H9 (cell line): ENCODE data around the gene ZDHHC11. TPM values are rescaled to one million over a fixed set of nuclear protein-coding genes. Genes with fewer than 3 reads are reported as not detected.

Experiments
- DNase-seq: peaks from one replicate; pipeline ENCODE4 v3.0.0-alpha.2; 2017
- H2AFZ ChIP-seq: one replicate; pipeline ENCODE4 v1.6.1; 2013; ENCODE audit warnings: mild to moderate bottlenecking, low read length, control low read depth, moderate library complexity
- H2AK5ac ChIP-seq: 2 replicates; pipeline ENCODE4 v1.6.1; 2013; ENCODE audit warnings: low read length, control low read depth, mixed read lengths; ENCODE audit not compliant: insufficient read length
- H2BK120ac ChIP-seq: one replicate; pipeline ENCODE4 v1.6.1; 2013; ENCODE audit warnings: low read depth, mild to moderate bottlenecking, low read length, control low read depth, inconsistent platforms; ENCODE audit not compliant: poor library complexity, severe bottlenecking
- H2BK12ac ChIP-seq: 2 replicates; pipeline ENCODE4 v1.6.1; 2013; ENCODE audit warnings: low read length, control low read depth, mixed read lengths, low read depth; ENCODE audit not compliant: insufficient read length
- H2BK15ac ChIP-seq: 2 replicates; pipeline ENCODE4 v1.6.1; 2013; ENCODE audit warnings: low read depth, low read length, control low read depth
- H2BK20ac ChIP-seq: one replicate; pipeline ENCODE4 v1.6.1; 2013; ENCODE audit warnings: low read depth, mild to moderate bottlenecking, low read length, control low read depth, inconsistent platforms; ENCODE audit not compliant: poor library complexity, severe bottlenecking
- H2BK5ac ChIP-seq: 2 replicates; pipeline ENCODE4 v1.6.1; 2013; ENCODE audit warnings: low read length, control low read depth, mixed read lengths; ENCODE audit not compliant: insufficient read length
- H3K14ac ChIP-seq: 2 replicates; pipeline ENCODE4 v1.6.1; 2013; ENCODE audit warnings: low read length, control low read depth; ENCODE audit not compliant: insufficient read depth
- H3K18ac ChIP-seq: 2 replicates; pipeline ENCODE4 v1.6.1; 2013; ENCODE audit warnings: low read depth, mild to moderate bottlenecking, mixed read lengths, low read length, control low read depth; ENCODE audit not compliant: insufficient read length
- H3K23ac ChIP-seq: 2 replicates; pipeline ENCODE4 v1.6.1; 2013; ENCODE audit warnings: low read length, control low read depth, mixed read lengths, low read depth; ENCODE audit not compliant: insufficient read length
- H3K23me2 ChIP-seq: 2 replicates; pipeline ENCODE4 v1.6.1; 2013; ENCODE audit warnings: low read depth, mild to moderate bottlenecking, mixed read lengths, low read length, control low read depth; ENCODE audit not compliant: insufficient read length, poor library complexity, severe bottlenecking
- H3K27ac ChIP-seq: 2 replicates; pipeline ENCODE4 v1.5.1; 2013; ENCODE audit warnings: low read length, control low read depth, mixed read lengths, low read depth; ENCODE audit not compliant: insufficient read length
- H3K27me3 ChIP-seq: 2 replicates; pipeline ENCODE4 v1.6.1; 2013; ENCODE audit warnings: low read length, control low read depth, inconsistent platforms; ENCODE audit not compliant: insufficient read depth
- H3K4ac ChIP-seq: 2 replicates; pipeline ENCODE4 v1.6.1; 2013; ENCODE audit warnings: low read depth, mild to moderate bottlenecking, control low read depth, inconsistent platforms, low read length, moderate library complexity
- H3K4me1 ChIP-seq: 2 replicates; pipeline ENCODE4 v1.6.1; 2013; ENCODE audit warnings: low read length, control low read depth, inconsistent platforms; ENCODE audit not compliant: insufficient read depth
- H3K4me2 ChIP-seq: 2 replicates; pipeline ENCODE4 v1.6.1; 2013; ENCODE audit warnings: low read length, control low read depth, mixed read lengths; ENCODE audit not compliant: insufficient read length, insufficient read depth
- H3K56ac ChIP-seq: 2 replicates; pipeline ENCODE4 v1.6.1; 2013; ENCODE audit warnings: low read depth, mild to moderate bottlenecking, mixed read lengths, low read length, control low read depth; ENCODE audit not compliant: insufficient read length
- H3K79me1 ChIP-seq: 2 replicates; pipeline ENCODE4 v1.6.1; 2013; ENCODE audit warnings: low read depth, mild to moderate bottlenecking, moderate library complexity, low read length, control low read depth, inconsistent platforms; ENCODE audit not compliant: insufficient read depth, poor library complexity, severe bottlenecking
- H3K79me2 ChIP-seq: 2 replicates; pipeline ENCODE4 v1.6.1; 2013; ENCODE audit warnings: low read length, control low read depth, inconsistent platforms; ENCODE audit not compliant: insufficient read depth
- H3K9ac ChIP-seq: 2 replicates; pipeline ENCODE4 v1.6.1; 2013; ENCODE audit warnings: low read length, control low read depth, mixed read lengths; ENCODE audit not compliant: insufficient read length; ENCODE audit errors: extremely low read depth
- H3K9me3 ChIP-seq: one replicate; pipeline ENCODE4 v1.6.1; 2013; ENCODE audit warnings: low read depth, low read length, inconsistent platforms; ENCODE audit not compliant: control insufficient read depth
- H3T11ph ChIP-seq: one replicate; pipeline ENCODE4 v1.6.1; 2013; ENCODE audit warnings: mild to moderate bottlenecking, low read length, control low read depth, inconsistent platforms
- H4K20me1 ChIP-seq: one replicate; pipeline ENCODE4 v1.6.1; 2013; ENCODE audit not compliant: control insufficient read depth, insufficient read length, insufficient read depth
- H4K5ac ChIP-seq: 2 replicates; pipeline ENCODE4 v1.6.1; 2013; ENCODE audit warnings: low read depth, mild to moderate bottlenecking, mixed read lengths, low read length, control low read depth; ENCODE audit not compliant: insufficient read length
- H4K8ac ChIP-seq: replicated peaks from 2 replicates; pipeline ENCODE4 v1.6.1; 2013; ENCODE audit warnings: low read length, control low read depth, mixed read lengths, low read depth; ENCODE audit not compliant: insufficient read length
- H4K91ac ChIP-seq: 2 replicates; pipeline ENCODE4 v1.6.1; 2013; ENCODE audit warnings: low read depth, mild to moderate bottlenecking, moderate library complexity, mixed read lengths, low read length, control low read depth; ENCODE audit not compliant: insufficient read length
- H3K27ac Mint-ChIP-seq, 3 experiments: 2 replicates in 2 of 3; 3 replicates in 1 of 3; pipeline ENCODE4 v1.8.0; 2020 to 2021; ENCODE audit warnings: mixed read lengths in 3 of 3, mild to moderate bottlenecking in 1 of 3, moderate library complexity in 1 of 3
- H3K27me3 Mint-ChIP-seq: 2 replicates; pipeline ENCODE4 v1.8.0; 2021; ENCODE audit warnings: low read depth, mild to moderate bottlenecking, moderate library complexity, mixed read lengths
- H3K36me3 Mint-ChIP-seq, 3 experiments: 2 replicates in 2 of 3; 3 replicates in 1 of 3; pipeline ENCODE4 v1.8.0; 2020 to 2021; ENCODE audit warnings: low read depth in 3 of 3, mixed read lengths in 3 of 3; ENCODE audit not compliant: insufficient read depth in 1 of 3
- H3K4me1 Mint-ChIP-seq, 2 experiments: 2 replicates each; pipeline ENCODE4 v1.8.0; 2020; ENCODE audit warnings: mixed read lengths in 2 of 2
- H3K4me3 Mint-ChIP-seq, 2 experiments: 2 replicates in 1 of 2; 3 replicates in 1 of 2; pipeline ENCODE4 v1.8.0; 2020 to 2021; ENCODE audit warnings: mild to moderate bottlenecking in 2 of 2, mixed read lengths in 2 of 2, moderate library complexity in 1 of 2
- H3K9me3 Mint-ChIP-seq, 2 experiments: 2 replicates in 1 of 2; 3 replicates in 1 of 2; pipeline ENCODE4 v1.8.0; 2020; ENCODE audit warnings: mild to moderate bottlenecking in 2 of 2, mixed read lengths in 2 of 2, moderate library complexity in 1 of 2
- WGBS: extraction: QIAGEN DNeasy Blood & Tissue Kit; methylation state at CpG from one replicate; pipeline ENCODE4 v1.1.7; 2013; ENCODE audit warnings: missing lambda C conversion rate, low lambda C conversion rate, mixed read lengths; ENCODE audit not compliant: insufficient read length; ENCODE audit errors: extremely low coverage; 5-methylcytosine and 5-hydroxymethylcytosine counted together
- total RNA-seq: library from RNA; stranded (reverse); gene quantifications from 2 replicates; pipeline ENCODE4 v1.2.1, GENCODE V29; 2021
- TF ChIP-seq, protein P1 (sequence below): fragments of 200-600 bp; sonication (generic); conservative IDR thresholded peaks from 3 replicates; pipeline ENCODE4 v1.8.0; 2021; ENCODE audit warnings: antibody characterized with exemption, mild to moderate bottlenecking

The ZDHHC11 gene
- total RNA-seq, 1 experiment from 2014 or later, result 37.6 TPM

DNA sequence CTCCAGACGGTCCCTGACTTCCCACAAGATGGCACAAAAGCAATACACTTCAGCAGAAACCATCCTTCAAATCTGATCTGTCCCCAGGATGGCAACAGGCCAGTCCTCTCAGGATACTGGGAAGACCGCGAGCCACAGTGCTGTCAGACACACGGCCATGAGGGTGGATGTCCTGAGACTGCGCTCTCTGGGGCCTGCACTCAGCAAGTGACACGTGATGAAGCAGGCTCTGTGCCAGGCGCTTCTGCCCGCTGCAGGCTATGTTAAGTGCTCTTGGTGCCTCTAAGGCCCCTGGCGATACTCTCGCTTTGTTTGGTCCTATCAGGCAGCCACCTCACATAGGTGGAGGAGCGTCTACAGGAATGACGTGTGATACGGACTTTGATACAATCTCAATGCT lies 34.7 kb upstream of the ZDHHC11 start:
- Histone ChIP-seq H3K23ac (no peak overlapping the region), H3K79me2 (peaks cover 24% of the 10 kb centered on the region; the same call in 1 of the 2 replicates), H4K5ac (no peak overlapping the region)

More for the DNA sequence above, 34.7 kb upstream of the ZDHHC11 start:
- Histone ChIP-seq H3K14ac (no peak overlapping the region), H4K20me1 (peaks cover 5% of the 10 kb centered on the region), H3K4me2 (no peak overlapping the region), H2AFZ (no peak overlapping the region), H3K4me1 (no peaks in the 10 kb centered on the region), H2BK5ac (no peak overlapping the region), H3K23me2 (no peaks in the 10 kb centered on the region), H3K4ac (no peak overlapping the region), H2BK20ac (no peak overlapping the region), H3K9me3 (no peaks in the 10 kb centered on the region), H2BK120ac (no peak overlapping the region), H2BK15ac (no peak overlapping the region), H3K27ac (no peak overlapping the region), H2BK12ac (no peak overlapping the region), H3K79me1 (peaks cover 10% of the 10 kb centered on the region), H4K8ac (no peak overlapping the region), H2AK5ac (no peak overlapping the region), H3K9ac (no peak overlapping the region), H4K91ac (no peak overlapping the region), H3T11ph (no peak overlapping the region), H3K27me3 (no peaks in the 10 kb centered on the region), H3K56ac (no peak overlapping the region), H3K18ac (no peak overlapping the region)
- Mint-ChIP-seq H3K4me1 (no peaks in the 10 kb centered on the region), H3K27ac (peak overlapping the region in 1 of 3 experiments; percentile 84; a peak in 1 of 7 replicates), H3K36me3 (peaks cover 90 to 100% (median 99%) of the 10 kb centered on the region in 3 experiments), H3K4me3 (no peak overlapping the region), H3K9me3 (no peaks in the 10 kb centered on the region; a peak in 2 of 5 replicates), H3K27me3 (no peaks in the 10 kb centered on the region)
- no CpG with 5 or more reads among the region's 13 CpGs for WGBS
- TF ChIP-seq, protein P1, sequence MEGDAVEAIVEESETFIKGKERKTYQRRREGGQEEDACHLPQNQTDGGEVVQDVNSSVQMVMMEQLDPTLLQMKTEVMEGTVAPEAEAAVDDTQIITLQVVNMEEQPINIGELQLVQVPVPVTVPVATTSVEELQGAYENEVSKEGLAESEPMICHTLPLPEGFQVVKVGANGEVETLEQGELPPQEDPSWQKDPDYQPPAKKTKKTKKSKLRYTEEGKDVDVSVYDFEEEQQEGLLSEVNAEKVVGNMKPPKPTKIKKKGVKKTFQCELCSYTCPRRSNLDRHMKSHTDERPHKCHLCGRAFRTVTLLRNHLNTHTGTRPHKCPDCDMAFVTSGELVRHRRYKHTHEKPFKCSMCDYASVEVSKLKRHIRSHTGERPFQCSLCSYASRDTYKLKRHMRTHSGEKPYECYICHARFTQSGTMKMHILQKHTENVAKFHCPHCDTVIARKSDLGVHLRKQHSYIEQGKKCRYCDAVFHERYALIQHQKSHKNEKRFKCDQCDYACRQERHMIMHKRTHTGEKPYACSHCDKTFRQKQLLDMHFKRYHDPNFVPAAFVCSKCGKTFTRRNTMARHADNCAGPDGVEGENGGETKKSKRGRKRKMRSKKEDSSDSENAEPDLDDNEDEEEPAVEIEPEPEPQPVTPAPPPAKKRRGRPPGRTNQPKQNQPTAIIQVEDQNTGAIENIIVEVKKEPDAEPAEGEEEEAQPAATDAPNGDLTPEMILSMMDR, result no peak
- DNase-seq, result no peak
